ENCODE measurements around the gene CELF2.
"Not testable (repeated sequence)": the region's sequence is repeated elsewhere in the genome, so short reads cannot be mapped to it uniquely, and the experiment has no call there.

Gene CELF2

DNA sequence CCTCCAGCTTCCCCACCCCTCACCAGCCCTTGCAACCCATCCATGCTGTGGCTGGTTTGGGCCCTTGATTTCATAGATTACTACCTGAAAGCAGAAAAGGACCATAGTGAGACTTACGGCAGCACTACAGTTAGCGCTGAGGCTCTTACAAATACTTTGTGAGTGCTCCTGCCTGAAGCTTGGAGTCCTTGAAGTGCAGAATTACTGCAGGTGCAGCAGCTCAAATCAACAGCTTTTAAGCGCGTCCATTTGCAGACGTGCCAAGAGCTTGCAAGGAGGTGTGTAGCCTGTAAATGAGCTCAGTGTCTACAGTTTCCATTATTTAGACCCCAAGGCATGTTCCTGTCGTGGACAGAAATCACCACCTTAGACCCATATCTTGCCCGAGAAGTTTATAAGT lies 103.0 kb downstream of the CELF2 start:
- DNase-seq (ENCODE audit: low read depth in 2 of 2, low spot score in 1 of 2), result no peak

DNA sequence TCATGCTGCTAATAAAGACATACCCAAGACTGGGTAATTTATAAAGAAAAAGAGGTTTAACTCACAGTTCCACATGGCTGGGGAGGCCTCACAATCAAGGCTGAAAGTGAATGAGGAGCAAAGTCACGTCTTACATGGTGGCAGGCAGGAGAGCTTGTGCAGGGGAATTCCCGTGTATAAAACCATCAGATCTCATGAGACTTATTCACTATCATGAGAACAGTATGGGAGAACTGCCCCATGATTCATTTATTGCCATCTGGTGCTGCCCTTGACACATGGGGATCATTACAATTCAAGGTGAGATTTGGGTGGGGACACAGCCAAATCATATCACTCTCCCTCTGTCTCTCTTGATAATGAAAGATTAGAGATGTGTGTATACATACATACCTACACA lies 106.2 kb downstream of the CELF2 start:
- DNase-seq (ENCODE audit: low read depth in 2 of 2, low spot score in 1 of 2), result not testable (repeated sequence)

DNA sequence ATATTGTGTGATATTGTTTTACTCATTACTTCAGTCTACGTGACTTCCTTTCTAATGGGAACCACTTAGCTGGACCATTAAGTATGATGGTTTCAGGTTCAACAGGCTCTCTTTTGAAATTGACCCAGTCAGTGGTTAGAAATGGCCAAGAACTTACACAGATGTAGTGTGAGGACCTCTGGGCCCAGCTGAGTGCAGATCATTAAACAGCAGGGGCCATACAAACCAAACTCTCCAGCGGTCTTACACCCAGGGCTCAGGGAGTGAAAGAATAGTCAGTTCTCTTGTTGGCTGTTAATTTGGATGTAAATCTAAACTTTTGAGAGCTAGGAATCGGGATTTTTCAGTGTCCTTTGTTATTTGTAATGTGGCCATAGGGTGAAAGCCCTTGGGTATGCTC lies 107.3 kb downstream of the CELF2 start:
- no peak for DNase-seq (ENCODE audit: low read depth in 2 of 2, low spot score in 1 of 2)

DNA sequence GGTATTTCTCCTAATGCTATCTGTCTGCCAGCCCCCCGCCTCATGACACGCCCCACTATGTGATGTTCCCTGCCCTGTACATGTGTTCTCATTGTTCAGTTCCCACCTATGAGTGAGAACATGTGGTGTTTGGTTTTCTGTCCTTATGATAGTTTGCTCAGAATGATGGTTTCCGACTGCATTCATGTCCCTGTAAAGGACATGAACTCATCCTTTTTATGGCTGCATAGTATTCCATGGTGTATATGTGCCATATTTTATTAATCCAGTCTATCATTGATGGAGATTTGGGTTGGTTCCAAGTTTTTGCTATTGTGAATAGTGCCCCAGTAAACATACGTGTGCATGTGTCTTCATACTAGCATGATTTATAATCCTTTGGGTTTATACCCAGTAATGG lies 109.3 kb downstream of the CELF2 start:
- DNase-seq (ENCODE audit: low read depth in 2 of 2, low spot score in 1 of 2), result not testable (repeated sequence)

DNA sequence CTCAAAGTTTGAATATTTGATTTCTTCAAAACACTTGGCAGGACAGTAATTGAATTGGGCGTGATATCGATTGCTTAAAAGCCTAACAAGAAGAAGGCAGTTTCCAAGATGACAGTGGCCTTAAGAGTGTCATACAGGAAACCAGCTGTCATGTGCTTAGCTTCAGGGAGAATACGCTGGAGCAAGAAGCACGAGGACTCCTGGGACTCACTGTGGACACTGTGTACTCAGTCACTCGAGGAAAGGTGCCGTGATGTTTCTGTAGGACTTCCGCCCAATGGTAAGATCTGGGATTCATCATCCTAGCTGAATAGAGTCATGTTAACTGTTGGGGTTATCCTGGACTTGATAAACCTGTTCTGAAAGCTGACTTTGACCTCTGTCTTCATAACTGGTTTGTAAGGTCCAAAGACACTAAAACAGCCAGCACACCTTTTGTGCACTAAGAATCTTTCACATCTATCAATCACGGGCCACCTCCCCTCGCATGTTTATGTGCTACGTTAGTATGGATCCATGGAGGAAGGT lies 113.5 kb downstream of the CELF2 start:
- DNase-seq (ENCODE audit: low read depth in 2 of 2, low spot score in 1 of 2), result no peak

DNA sequence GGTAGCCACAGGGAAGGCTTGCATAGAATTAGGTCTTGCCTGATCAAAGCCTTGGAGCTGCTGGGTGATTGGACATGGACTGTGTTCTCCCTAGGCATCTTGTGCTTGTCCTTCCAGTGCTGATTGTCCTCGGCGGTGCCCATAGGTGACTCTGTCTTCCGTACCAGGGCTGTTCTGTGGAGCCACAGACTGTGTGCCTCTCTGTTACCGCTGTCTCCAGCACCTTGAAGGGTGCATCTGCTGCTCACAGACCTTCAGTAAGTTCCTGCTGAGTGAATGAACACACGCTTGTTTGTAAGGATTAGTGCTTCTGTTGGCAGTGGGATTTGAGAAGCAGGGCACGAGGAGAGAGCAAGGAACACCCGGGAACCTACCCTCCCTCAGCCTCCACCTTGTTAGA lies 116.7 kb downstream of the CELF2 start:
- no peak for DNase-seq (ENCODE audit: low read depth in 2 of 2, low spot score in 1 of 2)

DNA sequence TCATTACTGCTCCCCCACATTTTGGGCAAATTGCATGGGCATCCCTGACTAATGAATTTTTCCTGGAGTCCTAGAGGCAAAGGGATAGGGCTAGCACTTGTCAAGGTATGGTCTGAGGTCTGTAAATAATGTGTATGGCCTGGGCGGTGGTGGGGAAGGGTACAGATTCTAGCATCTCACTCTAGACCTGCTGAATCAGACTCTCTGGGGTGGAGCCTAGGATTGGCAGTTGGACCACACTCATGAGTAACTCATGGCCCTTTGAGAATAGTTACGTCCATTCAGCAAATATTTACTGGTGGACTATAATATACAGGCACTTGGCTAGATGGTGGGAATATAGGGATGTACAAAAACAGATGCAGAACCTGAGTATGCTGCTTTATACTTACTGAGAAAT lies 118.0 kb downstream of the CELF2 start:
- DNase-seq (ENCODE audit: low read depth in 2 of 2, low spot score in 1 of 2), result no peak

DNA sequence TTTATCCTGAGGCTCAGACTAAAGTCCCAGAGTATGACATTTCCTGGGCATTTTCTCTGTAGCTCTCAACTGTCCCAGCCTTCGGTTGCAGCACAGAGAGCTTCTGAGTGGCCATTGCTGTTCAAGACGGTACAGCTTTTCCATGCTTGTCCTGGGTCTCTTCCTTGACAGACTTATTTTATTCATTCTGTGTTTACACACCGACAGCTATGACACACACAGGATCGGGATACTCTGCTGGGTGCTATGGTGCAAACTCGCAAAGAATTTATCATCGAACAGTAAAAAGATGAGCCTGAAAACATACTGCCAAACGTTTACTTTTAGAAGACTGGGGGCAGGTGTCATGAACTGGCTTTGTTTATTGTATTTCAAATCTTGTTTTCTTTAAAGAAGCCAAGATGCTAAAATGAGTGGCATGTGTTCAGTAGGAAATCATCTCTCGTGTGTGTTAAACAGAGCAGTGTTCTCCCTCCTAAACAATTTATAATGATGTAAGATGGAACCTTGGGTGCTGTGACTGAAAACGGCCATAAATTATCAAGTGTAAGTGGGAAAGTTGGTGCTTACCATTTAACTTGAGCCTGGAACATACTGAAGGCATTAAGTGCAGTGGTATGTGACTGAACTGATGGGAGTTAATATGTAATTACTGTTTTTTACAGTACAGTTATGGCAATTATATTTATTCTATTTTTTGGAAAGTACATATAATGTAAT lies 120.8 kb downstream of the CELF2 start:
- DNase-seq (ENCODE audit: low read depth in 2 of 2, low spot score in 1 of 2), result no peak

DNA sequence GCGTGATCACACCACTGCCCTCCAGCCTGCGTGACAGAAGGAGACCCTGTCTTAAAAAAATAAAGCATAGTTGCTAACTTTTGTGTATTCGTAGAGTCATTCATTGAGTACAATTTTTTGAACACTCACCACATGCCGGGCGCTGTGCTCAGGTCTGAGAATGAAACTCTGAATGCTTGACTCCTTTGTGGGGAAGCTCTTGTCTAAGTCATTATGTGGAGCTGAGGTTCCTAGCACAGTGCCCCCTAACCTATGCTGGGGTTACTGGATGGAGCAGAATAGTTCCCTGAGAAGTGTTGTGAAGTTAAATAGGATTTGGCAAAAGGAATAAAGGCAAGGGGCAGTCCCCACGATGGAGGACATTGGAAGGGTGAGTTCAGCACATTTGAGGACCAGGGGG lies 123.3 kb downstream of the CELF2 start:
- no peak for DNase-seq (ENCODE audit: low read depth in 2 of 2, low spot score in 1 of 2)

DNA sequence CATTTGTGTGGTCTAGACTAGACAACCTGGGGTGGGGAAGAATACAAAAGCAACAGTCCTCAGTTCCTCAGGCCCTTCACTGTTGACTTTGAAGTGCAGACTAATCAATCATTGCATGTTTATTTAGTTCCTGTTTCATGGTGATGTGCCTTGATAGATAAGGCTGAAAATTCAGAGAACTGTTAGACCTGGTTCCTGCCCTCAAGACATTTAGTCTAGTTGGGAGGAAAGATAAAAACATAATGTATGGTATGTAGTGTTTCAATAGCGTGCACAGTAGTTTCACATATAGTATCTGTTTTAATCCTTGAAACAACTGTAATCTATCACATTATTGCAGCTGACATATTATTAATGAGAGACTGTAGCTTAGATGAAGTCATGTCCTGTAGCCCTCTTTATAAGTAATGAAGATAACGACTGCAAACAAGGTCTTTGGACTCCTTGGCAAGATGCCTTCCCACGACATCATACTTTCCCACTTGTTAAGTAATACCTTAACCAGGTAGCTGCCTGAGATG lies 124.0 kb downstream of the CELF2 start:
- DNase-seq (ENCODE audit: low read depth in 2 of 2, low spot score in 1 of 2), result no peak

DNA sequence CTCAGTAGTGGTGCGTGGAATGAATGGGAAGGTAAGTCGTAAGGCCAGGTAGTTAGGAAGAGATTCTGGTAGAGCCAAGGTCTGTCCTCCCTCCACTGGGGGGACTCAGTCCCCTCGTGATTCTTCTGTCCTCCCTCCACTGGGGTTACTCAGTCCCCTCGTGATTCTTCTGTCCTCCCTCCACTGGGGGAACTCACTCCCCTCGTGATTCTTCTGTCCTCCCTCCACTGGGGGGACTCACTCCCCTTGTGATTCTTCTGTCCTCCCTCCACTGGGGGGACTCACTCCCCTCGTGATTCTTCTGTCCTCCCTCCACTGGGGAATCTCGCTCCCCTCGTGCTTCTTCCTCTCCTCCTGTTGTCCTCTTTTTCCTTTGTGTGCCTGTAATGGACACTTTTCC lies 125.1 kb downstream of the CELF2 start:
- DNase-seq (ENCODE audit: low read depth in 2 of 2, low spot score in 1 of 2), result no peak

DNA sequence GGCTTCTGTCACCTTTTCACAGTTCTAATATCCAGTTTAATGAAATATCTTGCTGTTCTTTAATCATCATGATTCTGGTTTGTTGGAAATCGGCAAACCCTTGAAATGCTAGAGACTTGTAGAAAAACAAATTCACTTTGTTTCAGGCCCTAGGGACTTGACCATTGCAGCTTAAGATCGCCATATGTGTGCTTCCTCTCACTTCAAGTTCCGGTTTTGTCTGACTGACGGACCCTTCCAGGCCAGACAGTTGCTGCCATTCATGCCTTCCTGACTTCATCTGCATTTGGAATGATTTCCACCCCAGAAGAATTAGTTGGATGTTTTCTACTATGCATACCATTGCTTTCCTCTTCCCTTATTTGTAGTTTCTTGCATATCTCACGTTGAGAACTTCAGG lies 125.6 kb downstream of the CELF2 start:
- DNase-seq (ENCODE audit: low read depth in 2 of 2, low spot score in 1 of 2), result no peak

DNA sequence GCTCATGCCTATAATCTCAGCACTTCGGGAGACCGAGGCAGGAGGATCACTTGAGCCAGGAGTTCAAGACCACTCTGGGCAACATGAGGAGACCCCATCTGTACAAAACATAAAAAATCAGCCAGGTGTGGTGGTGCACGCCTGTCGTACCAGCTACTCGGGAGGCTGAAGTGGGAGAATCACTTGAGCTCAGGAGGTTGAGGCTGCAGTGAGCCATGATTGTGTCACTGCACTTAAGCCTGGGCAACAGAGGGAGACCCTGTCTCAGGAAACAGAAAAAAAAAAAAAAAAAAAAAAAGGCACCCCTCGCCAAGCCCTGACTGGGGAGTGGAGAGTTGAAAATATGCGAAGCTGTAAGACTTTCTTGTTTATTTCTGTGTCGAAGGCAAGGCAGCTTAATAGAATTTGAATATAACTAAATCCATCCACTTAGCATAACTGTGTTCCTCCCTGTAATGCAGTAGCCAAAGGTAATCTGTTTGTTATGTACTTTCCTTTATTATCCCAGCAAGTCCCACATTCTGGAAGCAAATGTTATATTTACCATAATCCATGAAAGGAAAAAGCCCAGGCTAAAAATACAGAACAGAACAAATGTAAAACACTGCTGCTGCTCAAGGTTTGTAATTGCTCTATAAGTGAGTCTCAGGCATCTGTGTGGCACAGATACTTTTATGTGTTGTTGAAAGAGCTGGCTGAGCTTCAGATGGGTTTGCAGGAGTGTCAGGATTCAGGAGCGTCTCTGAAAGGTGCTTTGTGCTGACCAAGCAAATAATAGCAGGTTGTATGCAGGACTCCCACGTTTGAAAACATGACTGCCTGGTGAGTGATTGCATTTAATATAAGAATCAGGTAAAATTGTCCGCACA lies 127.2 kb downstream of the CELF2 start:
- no peak for DNase-seq (ENCODE audit: low read depth in 2 of 2, low spot score in 1 of 2)

DNA sequence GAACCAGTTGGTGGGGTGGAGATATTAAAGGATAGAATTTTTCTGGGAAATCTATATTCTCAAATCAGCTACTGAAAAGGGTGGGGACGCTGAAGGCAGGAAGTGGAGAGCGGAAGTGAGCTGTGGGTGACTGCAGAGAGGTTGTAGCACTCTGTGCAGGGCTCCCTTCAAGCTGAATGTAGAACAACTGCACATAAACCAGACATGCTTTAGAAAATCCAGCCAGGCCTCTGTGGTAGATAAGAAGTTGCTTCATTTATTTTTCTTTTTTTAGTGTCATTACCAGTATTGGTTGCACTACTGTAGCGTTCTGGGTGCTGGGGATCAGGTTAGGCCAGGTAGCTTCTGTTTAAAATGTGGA lies 127.8 kb downstream of the CELF2 start:
- DNase-seq (ENCODE audit: low read depth in 2 of 2, low spot score in 1 of 2), result peak in 1 of 2 donors; percentile 48

DNA sequence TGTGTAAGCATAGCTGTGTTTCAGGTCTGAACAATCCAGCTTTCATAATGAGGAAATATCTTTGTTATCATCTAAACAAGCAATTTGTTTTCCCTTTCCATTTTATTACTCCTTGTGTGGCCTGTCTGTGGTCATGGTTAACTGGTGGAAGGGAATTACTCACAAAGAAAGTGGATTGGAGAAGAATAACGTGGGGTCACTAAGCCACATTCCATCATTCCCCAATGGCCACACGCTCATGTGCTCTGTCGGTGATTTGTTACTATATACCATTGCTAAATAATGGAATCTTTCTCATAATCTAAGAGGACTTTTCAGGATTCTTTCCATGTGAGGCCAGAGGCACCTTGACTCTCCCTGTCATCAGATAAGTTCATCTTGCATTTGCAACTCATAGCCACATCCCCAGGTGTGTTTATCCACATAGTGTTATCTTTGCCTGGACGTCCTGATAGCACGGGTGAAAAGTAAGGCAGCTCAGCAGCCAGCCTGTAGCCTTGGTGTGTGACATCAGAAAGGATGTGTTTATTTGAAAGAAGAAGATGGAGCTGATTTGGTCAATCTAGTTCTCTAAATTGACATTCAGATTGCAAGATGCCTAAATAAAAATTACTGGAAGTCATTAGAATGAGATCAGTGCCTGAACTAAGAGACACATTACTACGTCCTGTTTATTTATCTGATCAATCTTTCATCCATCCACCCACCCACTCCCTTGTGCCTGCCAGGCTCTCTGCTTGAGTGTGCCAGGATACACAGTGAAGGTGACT lies 128.9 kb downstream of the CELF2 start:
- DNase-seq (ENCODE audit: low read depth in 2 of 2, low spot score in 1 of 2), result no peak

DNA sequence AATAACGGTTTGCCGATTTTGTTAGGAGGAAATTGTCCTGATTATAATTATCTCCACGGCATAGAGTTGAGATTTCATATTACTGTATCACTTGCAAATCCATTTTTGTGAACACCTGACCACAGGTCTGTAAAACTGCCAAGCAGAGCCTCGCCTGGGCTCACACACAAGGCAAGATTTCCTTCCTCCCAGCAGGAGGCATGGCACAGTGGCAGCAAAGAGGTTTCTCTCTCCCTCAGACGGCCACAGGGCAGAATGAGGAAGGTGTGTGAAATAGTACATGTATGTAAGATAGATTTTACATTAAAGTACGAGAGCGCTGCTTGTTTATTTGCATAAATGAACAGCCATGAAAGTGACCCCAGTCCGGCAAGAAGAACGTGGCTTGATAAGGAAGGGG lies 130.1 kb downstream of the CELF2 start:
- DNase-seq (ENCODE audit: low read depth in 2 of 2, low spot score in 1 of 2), result no peak

DNA sequence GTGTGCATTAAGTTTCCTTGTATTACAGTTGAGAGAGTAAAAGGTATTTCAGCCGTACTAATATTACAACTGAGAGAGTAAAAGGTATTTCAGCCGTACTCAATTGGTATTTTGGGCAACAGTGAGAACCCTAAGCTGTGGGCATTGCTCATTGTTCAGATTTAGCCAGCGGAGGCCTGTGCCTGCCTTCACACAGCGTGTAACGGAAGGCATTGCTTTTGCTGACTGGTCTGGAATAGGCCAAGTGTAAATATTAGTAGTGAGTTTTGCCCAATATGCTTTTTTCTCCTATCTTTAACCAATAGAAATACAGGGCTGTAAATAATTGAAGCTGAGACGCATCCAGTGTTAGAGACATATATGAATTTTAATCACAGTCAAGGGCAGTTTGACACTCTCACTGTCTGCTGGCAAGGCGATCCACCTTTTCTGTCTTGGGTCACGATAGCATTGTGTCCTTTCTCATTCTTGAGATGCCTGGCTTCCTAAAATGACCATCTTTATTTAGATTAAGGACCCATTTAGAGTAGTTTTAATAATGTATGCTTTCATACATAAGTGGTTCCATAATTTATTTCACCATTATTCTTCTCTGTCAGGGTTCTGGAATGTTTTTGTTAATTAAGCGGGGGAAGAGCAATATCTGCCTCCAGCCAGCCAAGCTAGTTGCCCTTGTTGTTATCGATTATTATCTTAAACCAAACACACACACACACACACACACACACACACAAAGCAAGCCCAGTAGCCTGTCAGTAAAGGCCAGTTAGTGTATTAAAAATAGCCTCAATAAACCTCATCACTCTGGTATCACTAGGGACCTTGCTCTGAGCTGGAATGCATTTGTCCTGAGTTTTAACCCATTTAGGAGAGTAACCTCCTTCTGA lies 130.7 kb downstream of the CELF2 start:
- no peak for DNase-seq (ENCODE audit: low read depth in 2 of 2, low spot score in 1 of 2)

DNA sequence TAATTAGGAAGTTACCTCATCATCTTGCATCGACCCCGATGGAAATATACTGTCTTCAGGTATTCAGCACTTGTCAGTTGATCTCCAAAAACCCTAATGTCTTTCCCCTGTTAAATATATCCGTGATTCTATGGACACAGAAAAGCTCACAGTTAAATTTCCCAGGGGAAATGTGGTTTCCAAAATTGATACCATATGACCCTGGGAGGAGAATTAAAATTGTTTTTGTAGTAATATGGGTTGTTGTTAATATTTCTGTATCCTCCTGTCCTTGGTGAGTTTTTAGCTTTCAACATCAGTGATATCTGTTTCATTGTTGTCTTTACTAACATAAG lies 132.1 kb downstream of the CELF2 start:
- DNase-seq (ENCODE audit: low read depth in 2 of 2, low spot score in 1 of 2), result no peak

DNA sequence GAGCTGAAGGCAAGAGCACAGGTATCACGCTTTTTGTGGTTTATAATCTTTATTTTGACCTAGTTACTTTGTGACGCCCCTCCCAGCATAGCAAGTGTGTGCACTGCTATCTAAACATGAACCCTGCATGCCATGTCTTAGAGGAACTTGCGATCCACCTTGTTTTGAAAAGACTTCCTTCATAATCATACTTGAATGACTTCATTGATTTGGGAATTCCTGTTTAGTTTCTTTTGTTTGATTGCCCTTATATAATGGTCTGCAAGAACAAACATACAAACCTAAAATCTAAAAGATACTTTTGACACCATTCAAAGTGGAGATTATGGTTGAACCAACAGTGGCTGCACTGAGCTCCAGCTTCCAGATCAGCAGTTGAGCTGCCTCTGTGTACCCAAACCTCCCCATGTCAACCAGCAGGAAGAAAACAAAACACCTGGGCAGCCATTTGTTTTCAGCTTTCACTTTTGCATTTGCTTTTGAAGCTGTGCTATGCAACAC lies 132.6 kb downstream of the CELF2 start:
- no peak for DNase-seq (ENCODE audit: low read depth in 2 of 2, low spot score in 1 of 2)

DNA sequence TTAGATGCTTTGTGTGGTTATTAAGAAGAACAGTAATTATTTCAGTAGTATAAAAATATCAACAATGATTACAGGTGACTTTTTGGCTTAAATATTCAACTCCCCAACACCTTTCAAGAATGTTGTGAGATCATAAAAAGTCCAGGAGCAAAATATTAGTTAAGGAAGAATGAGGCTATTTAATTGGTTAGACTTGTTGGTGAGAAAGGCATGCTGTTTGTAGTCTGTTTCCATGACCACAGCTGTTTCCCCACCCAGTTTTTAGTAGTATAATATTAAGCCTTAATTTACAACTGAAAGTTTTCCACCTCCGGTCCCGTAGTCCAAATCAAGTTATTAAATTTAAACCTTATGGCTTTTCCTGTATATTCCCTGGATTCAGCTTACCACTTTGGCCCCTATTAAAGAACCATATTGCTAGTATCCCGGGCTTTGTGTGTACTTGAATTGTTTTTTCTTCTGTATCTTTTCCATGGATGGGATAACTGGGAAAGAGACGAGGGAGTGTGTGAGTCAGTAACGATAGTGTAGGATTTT lies 133.3 kb downstream of the CELF2 start:
- no peak for DNase-seq (ENCODE audit: low read depth in 2 of 2, low spot score in 1 of 2)
